ENCODE measurements around the gene SERPING1.

DNA sequence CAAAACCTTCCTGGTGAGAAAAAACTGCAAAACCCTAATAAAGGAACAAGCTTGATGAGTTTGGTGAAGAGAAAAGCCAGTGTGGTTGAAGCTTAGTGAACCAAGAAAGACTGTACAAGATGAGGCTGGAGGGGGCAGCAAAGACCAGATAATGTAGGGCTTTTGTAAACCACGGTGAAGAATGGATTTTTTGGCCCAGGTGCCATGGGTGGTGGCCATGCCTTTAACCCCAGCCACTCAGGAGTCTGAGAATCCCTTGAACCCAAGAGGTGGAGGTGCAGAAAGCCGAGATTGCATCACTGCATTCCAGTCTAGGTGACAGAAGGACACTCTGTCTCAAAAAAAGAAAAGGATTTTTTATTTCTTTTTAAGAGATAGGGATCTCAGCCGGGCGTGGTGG is 65.4 kb downstream of the SERPING1 start:
- TF ChIP-seq, protein P1, sequence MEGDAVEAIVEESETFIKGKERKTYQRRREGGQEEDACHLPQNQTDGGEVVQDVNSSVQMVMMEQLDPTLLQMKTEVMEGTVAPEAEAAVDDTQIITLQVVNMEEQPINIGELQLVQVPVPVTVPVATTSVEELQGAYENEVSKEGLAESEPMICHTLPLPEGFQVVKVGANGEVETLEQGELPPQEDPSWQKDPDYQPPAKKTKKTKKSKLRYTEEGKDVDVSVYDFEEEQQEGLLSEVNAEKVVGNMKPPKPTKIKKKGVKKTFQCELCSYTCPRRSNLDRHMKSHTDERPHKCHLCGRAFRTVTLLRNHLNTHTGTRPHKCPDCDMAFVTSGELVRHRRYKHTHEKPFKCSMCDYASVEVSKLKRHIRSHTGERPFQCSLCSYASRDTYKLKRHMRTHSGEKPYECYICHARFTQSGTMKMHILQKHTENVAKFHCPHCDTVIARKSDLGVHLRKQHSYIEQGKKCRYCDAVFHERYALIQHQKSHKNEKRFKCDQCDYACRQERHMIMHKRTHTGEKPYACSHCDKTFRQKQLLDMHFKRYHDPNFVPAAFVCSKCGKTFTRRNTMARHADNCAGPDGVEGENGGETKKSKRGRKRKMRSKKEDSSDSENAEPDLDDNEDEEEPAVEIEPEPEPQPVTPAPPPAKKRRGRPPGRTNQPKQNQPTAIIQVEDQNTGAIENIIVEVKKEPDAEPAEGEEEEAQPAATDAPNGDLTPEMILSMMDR (IDR thresholded peaks at IDR 0.05) = no peak
- TF ChIP-seq POLR2A (IDR thresholded peaks at IDR 0.05) = no peak
